Activated T-helper 17 cell treated with anti-CD3 and anti-CD28 coated beads, Interleukin-2, amount 50 U/mL, for 72 hours (primary cell): ENCODE measurements around the gene TUBGCP6. TPM values are rescaled to one million over a fixed set of nuclear protein-coding genes. Genes with fewer than 3 reads are reported as not detected.

Experiments
- ATAC-seq: fragments of 150-1000 bp; cut with Tn5 transposase; replicated peaks from 2 replicates; pipeline ENCODE4 v1.10.0; 2021; ENCODE audit warnings: mild to moderate bottlenecking, moderate library complexity
- H3K27ac Mint-ChIP-seq: one replicate; pipeline ENCODE4 v1.8.0; 2022; ENCODE audit warnings: mixed read lengths
- H3K27me3 Mint-ChIP-seq: one replicate; pipeline ENCODE4 v1.8.0; 2022; ENCODE audit warnings: mixed read lengths
- H3K36me3 Mint-ChIP-seq: one replicate; pipeline ENCODE4 v1.8.0; 2022; ENCODE audit warnings: low read depth, mild to moderate bottlenecking, mixed read lengths
- H3K4me1 Mint-ChIP-seq: one replicate; pipeline ENCODE4 v1.8.0; 2022; ENCODE audit warnings: mixed read lengths
- H3K4me3 Mint-ChIP-seq: one replicate; pipeline ENCODE4 v1.8.0; 2022; ENCODE audit warnings: mild to moderate bottlenecking, mixed read lengths
- H3K9me3 Mint-ChIP-seq: one replicate; pipeline ENCODE4 v1.8.0; 2022; ENCODE audit warnings: mixed read lengths
- total RNA-seq, 2 donors: library from RNA; stranded (reverse); gene quantifications; one replicate each; pipeline ENCODE4 v1.2.3, GENCODE V29; 2022

The TUBGCP6 gene
- total RNA-seq, 2 donors from 2014 or later = 44.5 to 51.1 TPM

DNA sequence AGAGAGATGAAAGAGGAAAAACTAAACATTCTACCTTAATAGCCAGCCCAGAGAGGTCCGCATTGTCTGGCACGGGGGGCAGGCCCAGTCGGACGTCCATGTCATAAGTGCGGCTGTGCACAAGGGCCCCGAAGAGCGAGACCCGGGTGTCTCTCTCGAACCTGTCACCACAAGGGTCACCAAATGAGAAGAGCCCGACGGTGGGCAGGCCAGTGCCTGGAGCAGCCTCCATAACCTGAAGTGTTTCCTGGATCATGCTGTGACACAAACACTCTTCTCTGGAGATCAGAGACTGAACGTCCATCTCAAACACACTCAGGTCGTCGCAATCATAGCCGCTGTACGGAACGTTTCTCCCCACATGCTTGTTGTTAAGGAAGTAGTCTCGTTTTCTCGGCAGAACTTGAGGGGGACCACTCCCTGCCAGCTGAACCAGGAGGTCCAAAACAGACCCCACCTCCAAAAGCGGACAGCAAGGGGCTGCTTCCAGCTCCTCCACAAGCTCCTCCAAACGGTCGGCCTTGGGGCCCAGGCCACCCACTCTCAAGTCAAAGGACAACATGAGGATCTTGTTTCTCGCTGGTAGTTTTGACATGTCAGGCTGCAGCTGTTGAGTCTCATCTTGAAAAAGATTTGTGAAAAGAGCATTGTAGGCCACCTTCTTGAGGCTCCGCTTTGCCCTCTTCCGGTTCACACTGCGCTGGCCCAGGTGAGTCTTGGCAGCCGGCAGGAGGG, 971 bp downstream of the TUBGCP6 start:
- Mint-ChIP-seq H3K27ac (peak overlapping the region; percentile 96), H3K27me3 (no peaks in the 10 kb centered on the region), H3K9me3 (no peaks in the 10 kb centered on the region), H3K36me3 (peaks cover 76% of the 10 kb centered on the region), H3K4me1 (peaks cover 23% of the 10 kb centered on the region), H3K4me3 (peak overlapping the region; percentile 87)
- ATAC-seq = no peak

DNA sequence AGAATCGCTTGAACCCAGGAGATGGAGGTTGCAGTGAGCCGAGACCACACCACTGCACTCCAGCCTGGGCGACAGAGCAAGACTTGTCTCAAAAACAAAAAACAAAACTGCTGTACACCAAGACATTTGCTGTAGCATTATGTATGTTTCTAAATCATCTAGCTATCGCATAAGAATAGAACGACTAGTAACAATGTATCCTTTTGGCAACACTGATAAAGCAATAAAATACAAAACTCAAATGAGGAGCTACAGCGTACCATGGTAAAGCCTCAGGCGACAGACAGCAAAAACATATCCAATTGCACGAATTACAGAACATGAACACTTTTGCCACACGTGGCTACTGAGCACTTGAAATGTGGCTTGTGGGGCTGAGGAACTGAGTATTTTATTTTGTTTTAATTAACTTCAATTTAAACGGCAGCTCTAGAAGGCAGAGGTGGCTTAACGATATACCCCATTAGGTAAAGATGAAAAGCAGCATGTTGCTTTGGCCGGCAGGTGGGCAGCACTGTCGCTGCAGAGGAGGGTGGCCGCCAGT, 2.3 kb downstream of the TUBGCP6 start:
- no peaks in the 10 kb centered on the region for H3K27me3 Mint-ChIP-seq
- H3K27ac Mint-ChIP-seq = peak overlapping the region; percentile 66
- no peak for ATAC-seq
- H3K4me1 Mint-ChIP-seq = peaks cover 18% of the 10 kb centered on the region
- peak overlapping the region; percentile 87 for H3K4me3 Mint-ChIP-seq
- peaks cover 80% of the 10 kb centered on the region for H3K36me3 Mint-ChIP-seq
- H3K9me3 Mint-ChIP-seq = no peaks in the 10 kb centered on the region

DNA sequence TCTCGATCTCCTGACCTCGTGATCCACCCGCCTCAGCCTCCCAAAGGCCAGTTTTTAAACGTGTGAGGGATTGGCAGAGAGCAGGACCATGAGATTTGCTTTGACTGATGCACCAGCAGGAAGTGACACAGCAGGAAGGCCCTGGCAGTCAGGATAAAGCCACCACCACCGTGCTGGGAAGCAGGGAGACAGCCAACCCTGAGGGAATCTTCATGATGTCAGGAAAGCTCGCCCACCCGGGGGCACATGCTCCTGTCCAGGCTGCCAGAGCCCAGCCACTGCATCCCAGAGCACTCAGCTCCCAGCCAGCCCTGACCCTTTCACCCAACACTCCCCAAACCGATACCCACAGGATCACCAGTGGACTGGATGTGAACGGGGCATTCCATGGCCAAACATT, 6.1 kb downstream of the TUBGCP6 start:
- no peaks in the 10 kb centered on the region for H3K27me3 Mint-ChIP-seq
- peaks cover 76% of the 10 kb centered on the region for H3K36me3 Mint-ChIP-seq
- H3K4me1 Mint-ChIP-seq = peaks cover 26% of the 10 kb centered on the region
- no peak overlapping the region for H3K4me3 Mint-ChIP-seq
- H3K27ac Mint-ChIP-seq = no peak overlapping the region
- no peak for ATAC-seq
- H3K9me3 Mint-ChIP-seq = no peaks in the 10 kb centered on the region

DNA sequence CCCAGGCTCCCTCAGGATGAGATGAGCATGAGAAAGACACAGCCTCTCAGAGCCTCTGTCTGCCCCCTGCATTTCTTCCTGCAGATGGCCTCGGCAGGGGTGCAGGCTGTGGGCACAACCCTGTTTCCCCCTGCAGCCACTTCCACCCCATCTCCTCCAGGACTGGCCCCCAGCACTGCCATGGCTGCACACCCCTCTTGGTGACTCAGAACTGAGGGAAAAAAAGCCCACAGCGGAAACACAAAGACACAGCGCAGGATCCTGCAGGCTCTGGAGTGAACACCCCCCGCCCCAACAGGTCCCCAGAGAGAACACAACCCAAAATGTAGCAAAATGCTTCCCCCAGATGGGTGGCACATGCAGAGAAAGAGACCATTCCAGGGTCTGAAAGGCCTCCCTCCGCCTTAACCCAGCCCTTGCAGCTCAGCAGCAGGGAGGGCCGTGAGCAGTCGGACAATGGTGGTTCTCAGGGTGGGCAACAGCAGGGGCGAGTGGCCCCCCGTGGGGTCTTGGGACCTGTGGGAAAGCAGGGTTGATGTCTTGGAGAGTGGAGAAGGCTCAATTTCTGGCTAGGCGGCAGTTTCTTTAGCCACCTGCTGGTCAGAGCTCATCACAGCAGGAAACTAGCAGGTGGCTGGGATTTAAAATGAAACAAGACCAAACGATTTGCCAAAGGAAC, 8.0 kb downstream of the TUBGCP6 start:
- H3K36me3 Mint-ChIP-seq = peaks cover 80% of the 10 kb centered on the region
- no peaks in the 10 kb centered on the region for H3K9me3 Mint-ChIP-seq
- H3K4me1 Mint-ChIP-seq = peaks cover 27% of the 10 kb centered on the region
- no peak overlapping the region for H3K27ac Mint-ChIP-seq
- H3K4me3 Mint-ChIP-seq = no peak overlapping the region
- H3K27me3 Mint-ChIP-seq = no peaks in the 10 kb centered on the region
- ATAC-seq = no peak

DNA sequence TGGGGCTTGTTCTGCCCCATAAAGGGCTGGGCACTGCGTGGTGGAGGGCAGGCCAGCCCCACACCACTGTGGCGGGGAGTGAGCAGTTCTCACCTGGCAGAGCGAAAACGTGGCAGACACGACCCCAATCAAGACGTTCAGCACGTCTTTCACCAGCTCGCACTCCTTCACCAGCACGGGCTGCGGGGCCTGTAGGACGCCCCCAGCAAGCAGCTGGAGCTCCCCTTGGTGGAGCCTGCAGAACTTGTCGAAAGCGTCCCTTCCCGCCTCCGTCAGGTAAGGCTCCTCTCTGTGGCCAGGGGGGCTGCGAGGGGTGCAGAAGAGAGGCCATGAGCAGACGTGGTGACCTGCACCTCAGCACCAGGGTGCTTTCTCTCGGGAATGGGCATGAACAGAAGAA, 11.6 kb downstream of the TUBGCP6 start:
- H3K4me3 Mint-ChIP-seq = no peak overlapping the region
- no peaks in the 10 kb centered on the region for H3K9me3 Mint-ChIP-seq
- H3K27ac Mint-ChIP-seq = no peak overlapping the region
- ATAC-seq = no peak
- peaks cover 81% of the 10 kb centered on the region for H3K36me3 Mint-ChIP-seq
- peaks cover 27% of the 10 kb centered on the region for H3K4me1 Mint-ChIP-seq
- H3K27me3 Mint-ChIP-seq = no peaks in the 10 kb centered on the region

DNA sequence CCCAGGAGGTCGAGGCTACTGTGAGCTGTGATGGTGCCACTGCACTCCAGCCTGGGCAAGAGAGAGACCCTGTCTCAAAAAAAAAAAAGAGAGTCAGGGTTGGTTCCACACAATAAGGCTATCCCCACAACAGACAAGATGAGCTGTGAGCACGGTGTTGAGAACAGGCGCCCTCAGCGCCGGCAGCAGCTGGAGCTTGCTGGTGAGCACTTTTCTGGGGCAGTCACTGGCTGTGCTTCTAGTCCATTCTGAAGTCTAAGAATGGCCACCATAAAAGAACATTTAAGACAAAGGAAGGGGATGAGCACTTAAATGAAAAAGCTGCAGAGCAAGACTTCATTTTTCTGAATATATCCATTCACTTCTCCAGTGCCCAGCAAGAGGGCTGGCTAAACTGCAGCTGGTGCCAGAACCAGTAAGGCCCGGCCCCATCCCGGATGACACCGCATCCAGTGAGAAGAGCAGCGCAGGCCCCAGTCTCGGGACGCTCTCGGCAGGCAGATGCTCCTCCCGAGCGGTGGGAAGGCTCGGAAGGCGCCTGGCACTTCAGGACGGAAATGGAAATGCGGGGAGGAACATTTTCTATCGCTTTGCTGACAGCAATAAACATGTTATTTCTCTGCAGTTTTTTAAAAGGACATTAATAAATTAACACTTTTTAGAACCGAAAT, 12.2 kb downstream of the TUBGCP6 start:
- Mint-ChIP-seq H3K4me3 (no peak overlapping the region), H3K4me1 (peaks cover 27% of the 10 kb centered on the region), H3K36me3 (peaks cover 75% of the 10 kb centered on the region), H3K9me3 (no peaks in the 10 kb centered on the region), H3K27me3 (no peaks in the 10 kb centered on the region), H3K27ac (no peak overlapping the region)
- ATAC-seq = no peak

DNA sequence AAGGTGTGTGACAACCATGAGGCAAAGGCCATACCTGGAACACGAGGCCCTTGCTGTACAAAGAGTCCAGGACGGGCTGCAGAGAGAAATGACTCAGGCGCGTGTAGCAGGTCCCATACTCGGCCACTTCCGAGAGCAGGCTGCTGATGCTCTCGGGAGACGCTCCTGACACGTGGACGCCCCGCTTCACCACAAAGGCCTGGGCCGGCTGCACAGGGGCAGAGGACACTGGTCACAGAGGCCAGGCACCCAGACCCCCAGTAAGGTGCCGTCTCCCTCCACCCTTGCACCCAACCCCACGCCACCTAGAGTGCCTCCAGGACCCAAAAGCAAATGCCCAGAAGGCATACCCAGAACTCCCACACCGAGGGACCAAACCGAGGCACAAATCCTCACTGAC, 15.5 kb downstream of the TUBGCP6 start:
- peak overlapping the region; percentile 69 for H3K27ac Mint-ChIP-seq
- no peaks in the 10 kb centered on the region for H3K9me3 Mint-ChIP-seq
- peaks cover 74% of the 10 kb centered on the region for H3K36me3 Mint-ChIP-seq
- no peaks in the 10 kb centered on the region for H3K27me3 Mint-ChIP-seq
- no peak for ATAC-seq
- H3K4me3 Mint-ChIP-seq = no peak overlapping the region
- H3K4me1 Mint-ChIP-seq = peaks cover 17% of the 10 kb centered on the region

DNA sequence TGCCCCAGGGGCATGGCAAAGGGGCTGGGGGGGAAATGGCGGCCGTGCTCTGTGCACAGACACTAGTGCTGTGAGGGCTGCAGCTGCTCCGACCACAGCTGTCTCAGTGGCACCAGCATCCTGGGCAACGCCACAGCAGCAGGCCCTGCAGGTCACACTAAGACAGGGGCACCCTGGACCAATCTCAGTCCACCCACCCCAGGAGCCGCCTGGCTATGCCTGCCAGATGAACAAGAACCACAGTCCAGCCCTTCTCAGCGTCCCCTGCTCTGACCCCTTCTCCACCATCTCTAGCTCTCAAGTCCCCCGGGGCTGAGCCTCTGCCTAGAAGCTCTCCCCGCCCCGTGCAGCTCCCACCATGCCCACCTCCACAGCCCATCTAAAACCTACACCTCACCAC, 16.5 kb downstream of the TUBGCP6 start:
- H3K27me3 Mint-ChIP-seq = no peaks in the 10 kb centered on the region
- H3K36me3 Mint-ChIP-seq = peaks cover 74% of the 10 kb centered on the region
- no peak for ATAC-seq
- peaks cover 10% of the 10 kb centered on the region for H3K4me1 Mint-ChIP-seq
- no peaks in the 10 kb centered on the region for H3K9me3 Mint-ChIP-seq
- peak overlapping the region; percentile 51 for H3K27ac Mint-ChIP-seq
- H3K4me3 Mint-ChIP-seq = no peak overlapping the region

DNA sequence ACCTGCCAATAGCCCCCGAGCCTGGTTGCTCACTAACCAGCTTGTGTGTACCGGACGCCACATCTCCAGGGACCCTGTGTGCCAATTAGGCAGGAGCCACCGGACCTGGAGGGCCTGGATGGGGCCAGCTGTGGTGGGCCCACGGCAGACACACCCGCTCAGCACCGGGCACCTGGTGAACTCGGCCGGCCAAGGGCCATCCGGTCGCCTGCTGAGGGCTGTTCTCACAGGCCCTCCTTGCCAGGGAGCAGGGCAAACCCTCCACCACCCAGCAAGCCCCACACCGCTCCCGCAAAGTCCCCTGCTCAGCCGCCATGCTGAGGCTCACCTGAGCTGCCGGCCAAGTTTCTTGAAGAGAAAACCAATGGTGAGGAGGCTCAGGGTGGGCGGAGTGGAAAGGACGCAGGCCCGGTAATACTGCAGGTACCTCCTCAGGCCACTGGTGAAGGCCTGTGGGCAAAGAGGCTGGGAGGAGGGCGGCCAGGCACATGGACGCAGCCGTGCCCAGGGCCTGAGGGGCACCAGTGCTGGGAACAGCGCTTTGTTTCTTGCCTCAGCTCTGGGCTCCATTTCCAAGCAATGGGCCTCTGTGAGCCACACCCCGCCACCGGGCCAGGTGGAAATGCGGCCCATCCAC, 17.1 kb downstream of the TUBGCP6 start:
- ATAC-seq = no peak
- no peak overlapping the region for H3K4me3 Mint-ChIP-seq
- peaks cover 10% of the 10 kb centered on the region for H3K4me1 Mint-ChIP-seq
- H3K27me3 Mint-ChIP-seq = no peaks in the 10 kb centered on the region
- no peaks in the 10 kb centered on the region for H3K9me3 Mint-ChIP-seq
- H3K36me3 Mint-ChIP-seq = peaks cover 74% of the 10 kb centered on the region
- no peak overlapping the region for H3K27ac Mint-ChIP-seq

DNA sequence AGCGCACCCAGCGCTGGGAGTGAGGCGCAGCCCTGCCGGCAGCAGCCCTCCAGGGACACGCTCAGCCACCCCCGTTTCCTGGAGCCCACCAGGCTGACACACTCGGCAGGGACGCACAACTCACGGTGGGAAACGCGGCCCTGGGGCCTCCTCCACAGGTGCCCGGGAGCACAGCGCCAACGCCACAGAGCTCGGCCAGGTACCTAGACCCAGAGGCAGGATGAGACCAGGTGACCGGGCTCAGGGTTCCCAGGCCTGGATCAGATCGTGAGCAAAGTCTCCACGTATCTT, 18.0 kb downstream of the TUBGCP6 start:
- H3K36me3 Mint-ChIP-seq = peaks cover 74% of the 10 kb centered on the region
- peaks cover 10% of the 10 kb centered on the region for H3K4me1 Mint-ChIP-seq
- H3K27ac Mint-ChIP-seq = no peak overlapping the region
- H3K9me3 Mint-ChIP-seq = no peaks in the 10 kb centered on the region
- no peak for ATAC-seq
- H3K4me3 Mint-ChIP-seq = no peak overlapping the region
- H3K27me3 Mint-ChIP-seq = no peaks in the 10 kb centered on the region

DNA sequence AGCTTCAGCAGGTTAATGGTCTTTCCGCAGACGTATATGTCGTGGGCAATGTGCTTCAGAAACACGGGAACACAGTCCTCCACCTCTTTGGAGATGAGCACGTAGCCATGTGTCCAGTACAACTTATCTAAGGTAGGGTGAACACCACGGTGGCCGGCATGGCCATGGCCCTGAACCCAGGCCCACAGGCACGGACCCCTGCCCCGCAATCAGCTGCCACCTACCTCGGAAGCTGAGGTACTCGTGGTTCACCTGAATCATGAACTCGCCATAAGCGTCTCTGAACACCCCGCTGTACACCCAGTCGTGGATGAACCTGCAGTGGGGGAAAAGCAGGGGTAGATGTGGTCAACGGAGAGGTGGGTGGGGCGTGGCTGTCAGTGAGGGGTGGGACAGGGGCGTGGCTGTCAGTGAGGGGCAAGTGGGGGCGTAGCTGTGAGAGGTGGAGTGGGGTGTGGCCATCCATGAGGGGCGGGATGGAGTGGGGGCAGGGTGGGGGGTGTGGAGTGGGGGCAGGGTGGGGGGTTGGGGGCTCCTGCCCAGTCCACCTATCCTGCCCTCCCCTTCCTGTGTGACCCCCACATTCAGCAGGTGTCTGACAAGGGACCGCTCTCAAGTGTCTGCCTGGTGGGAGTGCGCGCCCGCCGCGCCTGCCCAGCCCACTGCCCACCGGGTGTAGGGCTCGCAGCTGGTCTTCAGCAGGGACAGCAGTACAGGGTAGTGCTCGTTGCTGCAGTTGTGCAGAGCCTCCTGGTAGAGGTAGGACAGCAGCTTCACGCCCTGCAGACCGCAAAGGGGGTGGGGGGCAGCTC, 18.6 kb downstream of the TUBGCP6 start:
- no peak overlapping the region for H3K4me3 Mint-ChIP-seq
- ATAC-seq = no peak
- peaks cover 10% of the 10 kb centered on the region for H3K4me1 Mint-ChIP-seq
- no peak overlapping the region for H3K27ac Mint-ChIP-seq
- no peaks in the 10 kb centered on the region for H3K27me3 Mint-ChIP-seq
- H3K36me3 Mint-ChIP-seq = peaks cover 70% of the 10 kb centered on the region
- no peaks in the 10 kb centered on the region for H3K9me3 Mint-ChIP-seq

DNA sequence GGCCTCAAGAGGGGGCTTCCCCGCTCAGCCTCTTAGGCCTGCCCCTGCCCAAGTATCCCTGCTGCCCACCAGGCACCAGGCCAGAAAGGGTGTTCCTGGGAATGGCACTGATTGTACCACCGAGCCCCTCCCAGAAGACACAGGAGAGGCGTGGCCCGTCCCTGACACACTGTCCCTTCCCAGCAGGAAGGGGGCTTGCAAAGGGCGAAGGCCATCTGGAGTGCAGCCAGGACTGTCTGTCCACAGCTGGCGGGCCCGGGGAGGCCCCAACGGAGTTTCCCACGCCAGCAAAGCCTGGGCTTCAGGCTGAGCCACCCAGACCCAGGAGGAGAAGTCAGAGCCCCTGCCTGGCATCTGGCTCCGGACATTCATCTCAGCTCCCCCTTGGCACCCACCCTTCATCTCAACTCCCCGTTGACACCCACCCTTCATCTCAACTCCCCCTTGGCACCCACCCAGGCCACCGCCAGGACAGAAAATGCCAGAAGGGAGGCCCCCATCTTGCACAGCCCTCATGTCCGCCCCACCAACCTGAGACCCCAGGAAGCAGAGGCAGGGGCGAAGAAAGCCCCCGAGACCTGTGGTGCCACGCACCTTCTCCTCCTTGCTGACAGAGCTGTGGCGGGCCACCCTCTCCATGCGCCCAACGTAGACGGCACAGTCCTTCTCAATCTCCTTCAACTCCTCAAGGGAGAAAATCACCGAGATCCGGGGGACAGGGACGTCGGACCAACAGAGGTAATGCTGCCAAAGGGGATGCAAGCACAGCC, 19.4 kb downstream of the TUBGCP6 start:
- H3K4me1 Mint-ChIP-seq = peaks cover 10% of the 10 kb centered on the region
- no peaks in the 10 kb centered on the region for H3K9me3 Mint-ChIP-seq
- no peak overlapping the region for H3K4me3 Mint-ChIP-seq
- no peak for ATAC-seq
- no peaks in the 10 kb centered on the region for H3K27me3 Mint-ChIP-seq
- peaks cover 71% of the 10 kb centered on the region for H3K36me3 Mint-ChIP-seq
- H3K27ac Mint-ChIP-seq = no peak overlapping the region

DNA sequence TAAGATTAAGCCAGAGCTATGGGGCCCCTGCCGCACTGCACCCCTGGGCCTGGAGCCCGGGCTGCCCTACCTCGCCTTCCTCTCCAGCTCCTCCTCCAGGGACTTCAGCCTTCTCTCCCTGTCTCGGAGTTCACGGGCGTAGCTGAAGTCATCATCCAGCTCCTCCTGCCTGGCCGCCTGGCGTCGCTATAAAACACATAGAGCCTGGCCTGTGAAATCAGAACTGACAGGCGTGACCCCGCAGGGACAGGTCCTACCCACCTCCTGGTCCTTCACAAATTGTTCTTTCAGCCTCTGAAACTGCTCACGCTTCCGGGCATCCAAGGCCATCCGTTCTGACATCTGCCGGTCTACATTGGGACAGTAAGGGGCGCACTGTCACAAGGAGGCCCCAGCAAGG, 20.8 kb downstream of the TUBGCP6 start:
- H3K27me3 Mint-ChIP-seq = no peaks in the 10 kb centered on the region
- H3K4me1 Mint-ChIP-seq = peaks cover 6% of the 10 kb centered on the region
- no peak overlapping the region for H3K27ac Mint-ChIP-seq
- no peaks in the 10 kb centered on the region for H3K9me3 Mint-ChIP-seq
- no peak overlapping the region for H3K4me3 Mint-ChIP-seq
- peaks cover 60% of the 10 kb centered on the region for H3K36me3 Mint-ChIP-seq
- no peak for ATAC-seq
